GM19193 (cell line): ENCODE measurements around the gene SEC16B.

ENCODE experiments used
- POLR2A ChIP-seq: IDR thresholded peaks from 4 replicates; pipeline ENCODE4 v1.6.1; 2011; ENCODE audit not compliant: insufficient read depth, insufficient read length; ENCODE audit errors: extremely low read depth

The SEC16B gene

DNA sequence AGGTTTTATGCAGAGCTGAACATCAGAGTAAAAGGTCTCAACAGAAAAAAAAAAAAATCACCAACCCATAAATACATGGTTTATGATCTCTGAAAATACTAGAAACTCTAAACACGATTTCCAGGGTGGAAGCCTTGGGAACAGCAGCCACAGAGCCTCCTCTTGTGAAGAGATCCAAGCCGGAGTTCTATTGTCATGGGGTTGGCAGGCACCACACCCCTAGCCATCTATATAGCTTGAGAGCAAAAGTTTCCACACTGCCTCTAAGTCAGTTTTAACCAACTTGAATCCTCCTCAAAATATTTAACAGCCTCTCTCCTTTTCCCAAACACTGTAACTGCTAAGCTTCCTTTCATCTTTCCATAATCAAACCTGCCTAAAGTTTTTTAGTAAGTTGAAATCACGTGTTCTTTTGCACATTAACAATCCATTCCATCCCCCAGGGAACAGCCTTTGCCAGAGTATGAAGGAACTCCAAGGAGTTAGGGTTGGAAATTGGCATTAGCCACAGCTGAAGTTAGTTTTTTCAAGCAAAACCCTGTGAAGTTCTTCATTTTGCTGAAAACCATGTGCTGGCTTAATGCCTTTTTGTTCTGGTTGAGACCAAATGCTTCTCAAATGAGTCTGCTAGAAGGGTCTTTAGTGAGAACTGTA is 13.8 kb upstream of the SEC16B start:
- no peak for TF ChIP-seq POLR2A

DNA sequence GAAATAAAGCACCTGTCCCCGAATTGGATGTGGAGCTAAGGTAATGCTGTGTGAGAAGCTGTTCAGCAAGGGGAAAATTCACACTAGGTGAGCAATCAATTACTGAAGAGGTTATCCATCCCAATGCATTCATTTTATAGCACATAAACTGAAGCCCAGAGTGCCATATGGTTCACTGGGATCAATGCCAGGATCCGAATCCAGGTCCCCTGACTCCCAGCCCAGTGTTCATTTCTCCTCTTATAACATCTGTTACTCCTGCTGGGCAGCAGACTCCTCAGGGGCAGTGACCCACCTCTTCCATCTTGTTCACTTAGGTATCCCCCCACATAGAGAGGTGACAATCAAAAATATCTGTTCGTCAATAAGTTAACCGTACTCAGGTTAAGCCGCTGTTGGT is 13.2 kb upstream of the SEC16B start:
- TF ChIP-seq POLR2A = no peak

DNA sequence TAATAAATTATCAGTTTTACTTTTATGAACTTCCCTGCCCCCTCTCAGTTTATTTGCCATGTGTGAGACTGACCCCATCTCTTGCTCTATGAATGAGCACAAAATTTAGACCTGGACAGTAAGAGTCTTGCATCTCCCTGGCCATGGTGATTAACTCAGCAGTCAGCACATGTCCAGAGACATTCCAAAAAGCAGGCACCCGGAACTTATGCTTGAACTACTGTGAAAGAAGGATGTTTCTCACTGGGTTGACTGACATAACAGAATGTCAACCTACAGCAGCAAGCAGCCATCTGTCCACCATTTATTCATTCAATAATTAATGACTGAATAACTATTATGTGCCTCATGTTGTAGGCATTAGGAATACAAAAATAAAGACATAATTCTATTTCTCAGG is 11.3 kb upstream of the SEC16B start:
- no peak for TF ChIP-seq POLR2A

DNA sequence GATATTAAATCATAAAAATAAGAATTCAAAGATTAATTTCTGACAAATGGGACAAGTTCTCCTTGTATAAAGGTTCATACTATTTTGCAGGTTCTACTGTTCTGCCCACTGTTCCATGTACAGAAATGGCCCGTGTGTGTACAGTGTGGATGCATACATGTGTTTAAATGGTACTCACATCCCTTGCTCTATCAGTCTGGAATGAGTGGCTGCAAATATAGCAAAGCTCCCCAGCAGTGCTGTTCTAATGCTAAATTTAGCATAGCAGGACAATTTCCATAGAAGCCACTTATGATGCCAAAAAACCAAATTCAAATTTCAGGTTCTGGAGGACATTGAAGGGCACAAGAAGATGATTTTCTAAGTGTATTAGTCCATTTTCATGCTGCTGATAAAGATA is 9.4 kb upstream of the SEC16B start:
- no peak for TF ChIP-seq POLR2A

DNA sequence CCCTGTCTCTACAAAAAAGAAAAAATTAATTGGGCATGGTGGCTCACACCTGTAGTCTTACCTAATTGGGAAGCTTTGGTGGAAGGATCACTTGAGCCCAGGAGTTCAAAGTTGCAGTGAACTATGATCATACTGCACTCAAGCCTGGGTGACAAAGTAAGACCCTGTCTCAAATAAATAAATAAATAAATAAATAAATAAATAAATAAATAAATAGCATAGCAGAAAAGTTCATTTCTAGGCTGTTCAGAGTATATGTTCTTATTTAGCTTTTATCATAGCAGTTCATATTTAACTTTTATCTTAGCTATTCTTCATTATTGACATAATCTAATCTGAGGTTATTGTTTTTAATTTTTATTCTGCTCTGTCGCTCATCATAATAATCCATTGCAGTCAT is 8.7 kb upstream of the SEC16B start:
- no peak for TF ChIP-seq POLR2A

DNA sequence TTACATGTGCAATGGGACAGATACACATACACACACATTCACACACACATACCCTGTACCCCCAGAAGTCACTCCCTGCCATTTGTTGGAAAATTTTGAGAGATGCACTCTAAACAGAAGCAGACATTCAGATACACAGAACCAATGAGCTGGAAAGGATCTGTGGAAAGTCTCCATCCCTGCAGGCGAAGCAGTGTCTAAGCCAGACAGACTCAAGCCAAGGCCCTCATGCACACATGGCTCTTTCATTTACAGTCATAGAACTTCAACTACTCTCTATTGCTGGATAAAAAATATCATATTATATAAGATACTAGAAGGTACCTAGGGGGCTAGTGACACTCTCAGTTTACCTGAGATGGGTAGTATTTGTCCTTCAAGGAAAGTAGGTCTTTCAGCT is 7.3 kb upstream of the SEC16B start:
- no peak for TF ChIP-seq POLR2A

DNA sequence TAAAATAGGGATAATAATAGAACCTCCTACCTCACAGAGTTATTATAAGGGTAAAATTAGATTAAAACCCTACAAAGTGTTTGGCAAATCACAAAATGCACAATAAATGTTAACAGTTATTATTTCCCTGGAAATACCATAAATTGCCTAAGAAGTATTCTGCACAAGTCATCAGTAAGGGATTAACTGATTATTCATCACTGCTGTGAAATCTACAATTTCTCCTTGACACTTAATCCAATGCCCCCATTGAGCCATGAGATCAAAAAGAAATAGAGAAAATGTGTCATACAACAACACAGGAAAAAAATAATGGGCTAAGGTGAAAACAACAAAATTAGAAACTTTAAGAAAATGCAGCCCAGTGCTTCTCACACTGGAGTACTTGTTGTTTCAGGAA is 6.7 kb upstream of the SEC16B start:
- no peak for TF ChIP-seq POLR2A

DNA sequence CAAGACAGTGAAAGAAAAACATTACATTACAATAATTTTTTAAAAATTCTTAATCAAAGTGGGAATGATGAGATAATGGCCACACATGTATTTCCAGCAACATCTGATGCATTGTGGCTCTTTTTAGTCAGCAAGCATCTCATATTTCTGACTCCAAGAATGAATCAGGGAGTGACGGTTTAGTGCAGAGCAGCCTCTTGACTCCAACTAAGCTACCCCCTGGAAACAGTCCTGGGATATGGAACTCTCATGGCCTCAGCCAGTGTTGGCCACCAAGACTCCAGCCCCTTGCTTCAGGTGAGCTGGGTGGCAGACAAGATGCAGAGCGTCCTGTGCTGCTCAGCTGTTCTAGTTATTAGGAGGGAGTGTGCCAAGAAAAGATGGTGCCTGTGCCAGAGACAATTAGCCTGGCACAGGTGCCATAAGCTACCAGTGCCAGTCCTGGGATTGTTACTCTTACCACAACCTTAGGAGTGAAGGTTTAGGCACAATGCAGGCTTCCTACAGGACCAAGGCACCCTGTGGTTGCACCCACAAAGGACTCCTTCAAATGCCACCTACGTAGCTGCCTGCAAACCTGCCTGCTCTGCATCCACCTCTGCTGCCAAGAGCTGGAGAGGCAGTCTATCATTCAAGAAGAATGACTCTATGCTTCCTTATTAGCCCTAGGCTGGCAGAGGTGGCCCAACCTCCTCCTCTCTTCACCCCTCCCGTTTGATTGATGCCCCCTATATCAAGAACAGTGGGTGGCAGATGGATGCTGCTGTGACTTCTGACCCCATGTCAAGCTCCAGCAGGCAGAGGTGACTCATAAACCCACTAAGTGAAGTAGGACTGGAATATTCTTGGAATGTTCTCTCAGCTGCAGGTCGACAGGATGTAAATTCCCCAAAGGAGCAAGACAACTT is 6.0 kb upstream of the SEC16B start:
- no peak for TF ChIP-seq POLR2A

DNA sequence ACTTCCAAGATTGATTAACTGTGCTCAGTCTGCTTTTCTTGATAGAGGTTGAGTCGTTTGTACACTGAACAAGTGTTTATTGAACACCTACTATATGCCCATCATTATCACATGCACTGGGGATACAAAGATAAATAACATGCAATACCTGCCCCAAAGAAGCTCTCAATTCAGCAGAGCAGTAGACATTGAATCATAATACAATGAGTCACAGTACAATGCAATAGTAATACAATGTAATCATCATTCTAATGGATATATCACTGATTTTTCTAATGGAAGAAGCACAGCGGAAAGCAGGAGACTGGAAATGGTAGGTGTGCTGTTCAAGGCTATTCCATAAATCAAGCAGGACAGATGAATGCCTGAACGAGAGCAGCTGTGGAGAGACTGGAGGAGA is 3.7 kb upstream of the SEC16B start:
- TF ChIP-seq POLR2A = no peak

DNA sequence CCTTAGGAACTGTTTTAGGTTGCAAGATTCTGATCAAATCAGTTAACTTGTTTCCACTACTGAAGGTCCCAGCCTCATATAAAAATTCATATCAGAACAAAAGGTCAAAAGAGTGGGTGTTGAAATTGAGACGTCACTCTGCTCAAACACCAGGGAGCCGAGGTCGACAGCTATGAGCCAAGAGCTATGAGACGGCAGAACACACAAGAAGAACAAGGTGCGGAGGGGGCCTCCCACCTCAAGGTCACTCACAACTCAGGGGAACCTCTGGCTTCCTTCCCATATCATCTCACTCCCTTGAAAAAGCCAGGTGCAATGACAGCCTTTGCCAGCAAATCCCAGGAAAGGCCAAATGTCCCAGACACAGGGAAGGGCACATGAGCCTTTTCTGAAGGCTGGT is 749 bp downstream of the SEC16B start:
- TF ChIP-seq POLR2A = no peak

DNA sequence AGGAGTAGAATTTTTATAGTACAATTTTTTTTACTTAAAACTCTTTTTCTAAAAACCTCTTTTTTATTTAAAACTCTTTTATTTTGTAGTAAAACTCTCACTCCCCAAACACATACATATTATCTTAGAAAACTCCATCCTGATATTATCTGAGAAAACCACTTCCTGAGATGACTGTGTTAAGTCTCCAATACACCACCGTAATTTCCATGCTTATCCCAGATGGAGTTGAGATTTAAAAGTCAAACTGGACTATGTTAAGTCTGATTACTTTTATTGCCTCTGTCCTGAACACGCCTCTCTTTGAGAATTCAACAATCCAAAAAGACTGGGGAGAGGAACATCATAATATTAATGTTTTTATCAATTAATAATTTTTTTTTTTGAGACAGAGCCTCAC is 3.7 kb downstream of the SEC16B start:
- no peak for TF ChIP-seq POLR2A

DNA sequence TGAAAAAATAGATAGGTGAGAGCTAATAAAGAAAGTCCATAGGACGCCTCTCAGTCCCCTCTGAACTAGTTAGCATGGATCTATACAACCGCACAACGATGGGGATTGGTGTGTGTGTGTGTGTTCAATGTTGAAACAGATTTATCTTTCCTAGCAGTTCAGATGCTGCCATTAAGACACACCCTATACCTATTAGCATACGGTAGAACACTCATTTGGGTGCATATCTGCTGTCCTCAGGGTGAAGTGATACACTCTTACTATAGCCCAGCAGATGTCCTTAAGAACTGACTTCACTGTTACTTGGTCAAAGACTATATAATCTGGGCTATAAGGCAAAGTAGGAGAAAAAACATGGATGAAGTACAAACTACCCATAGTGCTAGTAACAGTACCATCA is 4.6 kb downstream of the SEC16B start:
- no peak for TF ChIP-seq POLR2A

DNA sequence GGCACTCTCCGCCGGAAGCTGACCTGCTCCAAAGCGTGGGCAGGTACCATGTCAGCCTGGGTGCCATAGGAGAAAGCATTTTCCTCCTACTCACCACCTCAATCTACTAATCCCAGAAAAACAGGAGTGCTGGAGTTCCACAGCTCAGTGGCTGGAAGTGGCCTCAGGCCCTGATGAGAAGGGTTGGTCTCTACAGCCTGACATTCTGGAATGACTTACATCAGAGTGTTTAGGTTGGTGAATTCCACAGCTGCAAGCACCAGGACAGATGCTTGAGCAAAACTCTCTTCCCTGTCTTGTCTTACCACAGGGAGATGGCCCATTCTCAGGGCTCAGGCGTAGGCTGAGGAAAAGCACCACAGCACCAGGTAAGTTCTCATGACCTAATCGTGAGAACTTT is 5.5 kb downstream of the SEC16B start:
- TF ChIP-seq POLR2A = no peak

DNA sequence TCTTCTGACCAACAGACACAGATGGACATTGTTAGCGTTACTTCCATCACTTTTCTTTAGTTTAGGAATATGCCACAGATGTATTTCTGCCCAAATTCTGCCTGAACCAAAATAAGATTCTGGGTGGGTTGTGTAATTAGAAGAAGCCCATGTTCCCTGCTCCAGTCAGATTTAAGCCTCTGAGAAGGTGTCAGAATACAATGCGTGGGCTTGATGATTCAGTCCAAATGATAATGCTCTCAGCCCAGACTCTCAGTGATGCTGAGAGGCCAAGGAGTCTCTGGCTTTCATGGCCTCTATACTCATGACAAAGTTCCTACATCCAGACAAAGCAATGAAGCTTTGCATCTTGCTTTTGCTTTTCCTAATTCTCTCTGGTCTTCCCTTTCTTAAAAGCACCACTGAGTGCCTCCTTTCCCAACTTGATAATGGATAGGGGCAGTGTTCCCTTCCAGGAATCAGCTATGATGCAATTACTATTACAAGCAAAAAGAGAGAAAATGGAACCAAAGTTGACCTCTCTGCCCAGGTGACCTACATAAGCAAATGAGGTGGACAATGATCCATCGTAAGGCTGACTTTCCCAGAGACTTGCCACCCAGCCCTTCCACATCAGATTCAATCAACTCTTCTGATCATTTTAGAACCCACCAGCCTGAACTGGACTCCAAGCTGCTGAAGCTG is 8.8 kb downstream of the SEC16B start:
- no peak for TF ChIP-seq POLR2A

DNA sequence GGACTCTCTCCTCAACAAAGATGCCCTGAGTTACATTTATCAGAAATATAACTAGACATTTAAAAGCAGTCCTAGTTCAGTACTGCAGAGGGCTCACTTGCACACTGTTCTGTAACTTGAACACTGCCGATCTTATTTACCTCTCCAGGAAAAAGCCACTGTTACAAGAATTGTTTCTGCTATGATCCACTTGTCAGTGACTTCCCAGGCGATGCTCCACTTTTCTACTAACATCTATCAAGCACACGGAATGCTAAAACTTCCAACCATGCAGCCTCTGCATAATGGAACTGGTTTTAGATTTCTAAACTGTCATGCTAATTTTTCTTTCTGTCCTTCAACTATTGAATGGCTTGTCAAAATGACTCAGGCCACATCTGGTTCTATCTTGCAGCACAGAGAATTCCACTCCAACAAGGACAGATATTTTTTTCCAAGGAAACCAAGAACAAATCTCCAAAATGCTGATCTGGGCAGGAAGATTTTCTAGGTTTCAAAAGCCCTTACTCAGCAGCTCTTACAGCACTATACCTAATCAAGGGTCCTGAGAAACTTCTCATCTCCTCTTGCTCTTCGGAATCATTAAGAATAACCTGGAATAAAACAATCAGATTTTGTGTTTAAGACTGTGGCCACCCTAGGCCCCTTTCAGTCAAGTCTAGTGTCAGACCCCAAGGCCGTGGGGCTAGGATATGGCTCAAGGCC is 9.9 kb downstream of the SEC16B start:
- TF ChIP-seq POLR2A = no peak
